ENCODE results near the gene ZSWIM6.

The ZSWIM6 gene

DNA sequence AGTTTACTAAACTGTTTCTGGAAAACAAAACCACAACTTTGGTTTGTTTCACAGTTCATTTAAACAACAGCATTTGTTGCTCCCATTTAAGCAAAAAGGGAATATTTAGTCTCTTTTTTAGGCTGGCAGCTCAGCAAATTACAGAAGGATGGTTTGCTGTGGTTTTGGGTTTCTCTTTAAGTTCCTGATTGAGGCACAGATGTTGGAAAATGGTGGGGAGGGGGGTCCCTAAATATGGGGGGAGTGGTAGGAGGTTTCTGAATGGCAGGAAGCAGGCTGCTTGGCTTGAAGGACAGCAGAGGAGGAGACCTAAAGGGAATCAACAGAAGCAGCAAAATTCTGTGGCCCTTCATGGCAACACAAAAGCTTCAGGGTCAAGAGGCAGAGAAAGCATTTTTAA lies 263.4 kb downstream of the ZSWIM6 start:
- no peak overlapping the region for H3K4me3 ChIP-seq (replicated peaks in 1 of 2; ENCODE audit: low read depth in 2 of 2, low read length in 2 of 2)
- TF ChIP-seq, protein P1, sequence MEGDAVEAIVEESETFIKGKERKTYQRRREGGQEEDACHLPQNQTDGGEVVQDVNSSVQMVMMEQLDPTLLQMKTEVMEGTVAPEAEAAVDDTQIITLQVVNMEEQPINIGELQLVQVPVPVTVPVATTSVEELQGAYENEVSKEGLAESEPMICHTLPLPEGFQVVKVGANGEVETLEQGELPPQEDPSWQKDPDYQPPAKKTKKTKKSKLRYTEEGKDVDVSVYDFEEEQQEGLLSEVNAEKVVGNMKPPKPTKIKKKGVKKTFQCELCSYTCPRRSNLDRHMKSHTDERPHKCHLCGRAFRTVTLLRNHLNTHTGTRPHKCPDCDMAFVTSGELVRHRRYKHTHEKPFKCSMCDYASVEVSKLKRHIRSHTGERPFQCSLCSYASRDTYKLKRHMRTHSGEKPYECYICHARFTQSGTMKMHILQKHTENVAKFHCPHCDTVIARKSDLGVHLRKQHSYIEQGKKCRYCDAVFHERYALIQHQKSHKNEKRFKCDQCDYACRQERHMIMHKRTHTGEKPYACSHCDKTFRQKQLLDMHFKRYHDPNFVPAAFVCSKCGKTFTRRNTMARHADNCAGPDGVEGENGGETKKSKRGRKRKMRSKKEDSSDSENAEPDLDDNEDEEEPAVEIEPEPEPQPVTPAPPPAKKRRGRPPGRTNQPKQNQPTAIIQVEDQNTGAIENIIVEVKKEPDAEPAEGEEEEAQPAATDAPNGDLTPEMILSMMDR (IDR thresholded peaks at IDR 0.05; ENCODE audit: low read depth, low read length): no peak
- no peak for DNase-seq (ENCODE audit: low read depth in 2 of 2)
